Panc1 (cell line): ENCODE measurements around the gene COL27A1. TPM values are rescaled to one million over a fixed set of nuclear protein-coding genes. Genes with fewer than 3 reads are reported as not detected.

Experiments used
- ATAC-seq: fragments of 200-7000 bp; cut with Tn5 transposase; 2 replicates; pipeline ENCODE4 v1.9.1; 2020; ENCODE audit warnings: mild to moderate bottlenecking, moderate library complexity
- BruUV-seq: library from RNA; stranded (reverse); fragments of 400-500 nt; replicated peaks from 2 replicates; lab custom pipeline; 2021; lab: Mats Ljungman, UMichigan
- CTCF ChIA-PET: fragments of 300-600 bp; sonication (Branson Sonifier 250); formaldehyde crosslinking; loops from one replicate; lab custom pipeline; 2022; ENCODE audit warnings: antibody characterized with exemption; lab: Charles Lee
- POLR2A ChIA-PET: fragments of 300-600 bp; sonication (Branson Sonifier 250); formaldehyde crosslinking; loops from one replicate; lab custom pipeline; 2022; ENCODE audit warnings: antibody characterized with exemption; lab: Charles Lee
- DNase-seq: peaks from one replicate; pipeline ENCODE4 v3.0.0-alpha.2; 2010; ENCODE audit warnings: low read depth, low spot score
- H3K27ac ChIP-seq: 2 replicates; pipeline ENCODE4 v1.5.1; 2011; ENCODE audit warnings: mild to moderate bottlenecking, low read length, inconsistent platforms
- H3K27me3 ChIP-seq: fragments of 200-500 bp; sonication (Bioruptor generic); 2 replicates; pipeline ENCODE4 v1.6.0; 2014; ENCODE audit warnings: low read length, inconsistent platforms; ENCODE audit not compliant: control insufficient read depth, insufficient read depth
- H3K36me3 ChIP-seq: fragments of 200-500 bp; sonication (Bioruptor generic); 2 replicates; pipeline ENCODE4 v1.5.1; 2014; ENCODE audit warnings: inconsistent platforms, mild to moderate bottlenecking, low read length, moderate library complexity; ENCODE audit not compliant: control insufficient read depth, insufficient read depth
- H3K4me1 ChIP-seq: 2 replicates; pipeline ENCODE4 v1.5.1; 2011; ENCODE audit warnings: inconsistent platforms, mild to moderate bottlenecking, low read length, moderate library complexity; ENCODE audit not compliant: control insufficient read depth, insufficient read depth
- H3K4me3 ChIP-seq, 2 experiments: 2 replicates each; pipeline ENCODE4 v1.5.1; 2011 to 2012; ENCODE audit warnings: low read depth in 2 of 2, low read length in 2 of 2, mild to moderate bottlenecking in 2 of 2, inconsistent platforms in 1 of 2, moderate library complexity in 1 of 2
- H3K9me3 ChIP-seq: fragments of 200-500 bp; sonication (Bioruptor generic); 2 replicates; pipeline ENCODE4 v1.5.1; 2014; ENCODE audit warnings: low read depth, mild to moderate bottlenecking, inconsistent platforms, low read length, moderate library complexity; ENCODE audit not compliant: control insufficient read depth, insufficient read depth
- POLR2AphosphoS5 ChIP-seq: IDR thresholded peaks from 2 replicates; pipeline ENCODE4 v1.6.1; 2012; ENCODE audit warnings: mild to moderate bottlenecking, low read depth, low read length, moderate library complexity
- SIN3A ChIP-seq: IDR thresholded peaks from 2 replicates; pipeline ENCODE4 v1.6.1; 2012; ENCODE audit warnings: low read depth, mild to moderate bottlenecking, low read length, moderate library complexity, borderline replicate concordance; ENCODE audit not compliant: insufficient read depth
- TCF7L2 ChIP-seq: IDR thresholded peaks from 2 replicates; pipeline ENCODE4 v1.6.1; 2011; ENCODE audit warnings: mild to moderate bottlenecking, low read depth, low read length, inconsistent platforms
- in situ Hi-C: cut with HindIII; loops from 2 replicates; pipeline ENCODE4 v1.10.0; 2016; ENCODE audit warnings: low sequenced_read_pairs, low pct_unique_long_range_greater_than_20kb
- intact Hi-C: fragments of 100-400 bp; cut with micrococcal nuclease; formaldehyde crosslinking; loops from one replicate; pipeline ENCODE4 v1.10.0; 2022; ENCODE audit not compliant: unreplicated experiment
- total RNA-seq: library from RNA; stranded (reverse); gene quantifications from one replicate; pipeline ENCODE4 v1.2.1, GENCODE V29; 2021; ENCODE audit not compliant: unreplicated experiment
- TF ChIP-seq, protein P1 (sequence below): fragments of 450-650 bp; IDR thresholded peaks from 2 replicates; pipeline ENCODE4 v1.5.1; 2017; ENCODE audit warnings: mild to moderate bottlenecking
- TF ChIP-seq, protein P2 (sequence below), 2 experiments: IDR thresholded peaks; 2 replicates each; pipeline ENCODE4 v1.6.1; 2011 to 2012; ENCODE audit warnings: low read depth in 2 of 2, control low read depth in 1 of 2, low read length in 1 of 2, mild to moderate bottlenecking in 1 of 2, moderate library complexity in 1 of 2; ENCODE audit not compliant: insufficient read depth in 1 of 2

Gene COL27A1
- total RNA-seq, 1 experiment from 2014 or later = 5.1 TPM

GRCh38 chr9:114344188-114344566 is 188.8 kb downstream of the COL27A1 start:
- H3K27ac ChIP-seq = no peak overlapping the region
- TF ChIP-seq, protein P1, sequence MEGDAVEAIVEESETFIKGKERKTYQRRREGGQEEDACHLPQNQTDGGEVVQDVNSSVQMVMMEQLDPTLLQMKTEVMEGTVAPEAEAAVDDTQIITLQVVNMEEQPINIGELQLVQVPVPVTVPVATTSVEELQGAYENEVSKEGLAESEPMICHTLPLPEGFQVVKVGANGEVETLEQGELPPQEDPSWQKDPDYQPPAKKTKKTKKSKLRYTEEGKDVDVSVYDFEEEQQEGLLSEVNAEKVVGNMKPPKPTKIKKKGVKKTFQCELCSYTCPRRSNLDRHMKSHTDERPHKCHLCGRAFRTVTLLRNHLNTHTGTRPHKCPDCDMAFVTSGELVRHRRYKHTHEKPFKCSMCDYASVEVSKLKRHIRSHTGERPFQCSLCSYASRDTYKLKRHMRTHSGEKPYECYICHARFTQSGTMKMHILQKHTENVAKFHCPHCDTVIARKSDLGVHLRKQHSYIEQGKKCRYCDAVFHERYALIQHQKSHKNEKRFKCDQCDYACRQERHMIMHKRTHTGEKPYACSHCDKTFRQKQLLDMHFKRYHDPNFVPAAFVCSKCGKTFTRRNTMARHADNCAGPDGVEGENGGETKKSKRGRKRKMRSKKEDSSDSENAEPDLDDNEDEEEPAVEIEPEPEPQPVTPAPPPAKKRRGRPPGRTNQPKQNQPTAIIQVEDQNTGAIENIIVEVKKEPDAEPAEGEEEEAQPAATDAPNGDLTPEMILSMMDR = no peak
- TF ChIP-seq POLR2AphosphoS5 = no peak
- no peak for TF ChIP-seq SIN3A
- TF ChIP-seq, protein P2, sequence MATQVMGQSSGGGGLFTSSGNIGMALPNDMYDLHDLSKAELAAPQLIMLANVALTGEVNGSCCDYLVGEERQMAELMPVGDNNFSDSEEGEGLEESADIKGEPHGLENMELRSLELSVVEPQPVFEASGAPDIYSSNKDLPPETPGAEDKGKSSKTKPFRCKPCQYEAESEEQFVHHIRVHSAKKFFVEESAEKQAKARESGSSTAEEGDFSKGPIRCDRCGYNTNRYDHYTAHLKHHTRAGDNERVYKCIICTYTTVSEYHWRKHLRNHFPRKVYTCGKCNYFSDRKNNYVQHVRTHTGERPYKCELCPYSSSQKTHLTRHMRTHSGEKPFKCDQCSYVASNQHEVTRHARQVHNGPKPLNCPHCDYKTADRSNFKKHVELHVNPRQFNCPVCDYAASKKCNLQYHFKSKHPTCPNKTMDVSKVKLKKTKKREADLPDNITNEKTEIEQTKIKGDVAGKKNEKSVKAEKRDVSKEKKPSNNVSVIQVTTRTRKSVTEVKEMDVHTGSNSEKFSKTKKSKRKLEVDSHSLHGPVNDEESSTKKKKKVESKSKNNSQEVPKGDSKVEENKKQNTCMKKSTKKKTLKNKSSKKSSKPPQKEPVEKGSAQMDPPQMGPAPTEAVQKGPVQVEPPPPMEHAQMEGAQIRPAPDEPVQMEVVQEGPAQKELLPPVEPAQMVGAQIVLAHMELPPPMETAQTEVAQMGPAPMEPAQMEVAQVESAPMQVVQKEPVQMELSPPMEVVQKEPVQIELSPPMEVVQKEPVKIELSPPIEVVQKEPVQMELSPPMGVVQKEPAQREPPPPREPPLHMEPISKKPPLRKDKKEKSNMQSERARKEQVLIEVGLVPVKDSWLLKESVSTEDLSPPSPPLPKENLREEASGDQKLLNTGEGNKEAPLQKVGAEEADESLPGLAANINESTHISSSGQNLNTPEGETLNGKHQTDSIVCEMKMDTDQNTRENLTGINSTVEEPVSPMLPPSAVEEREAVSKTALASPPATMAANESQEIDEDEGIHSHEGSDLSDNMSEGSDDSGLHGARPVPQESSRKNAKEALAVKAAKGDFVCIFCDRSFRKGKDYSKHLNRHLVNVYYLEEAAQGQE (IDR thresholded peaks at IDR 0.05; ENCODE audit: insufficient read depth in 1 of 2, low read depth in 2 of 2, low read length in 1 of 2) = no peak
- TF ChIP-seq TCF7L2 = no peak
- H3K9me3 ChIP-seq = no peaks in the 10 kb centered on the region
- ChIA-PET CTCF (no interaction called here), POLR2A (interaction anchor here (0.6 kb wide), 1 partner anchor 196 kb away, joined by 5 read pairs; no protein-coding TSS in a partner anchor)
- no peak for DNase-seq
- H3K4me3 ChIP-seq = no peak overlapping the region
- intact Hi-C loops = no loop called here
- no peaks in the 10 kb centered on the region for H3K36me3 ChIP-seq
- BruUV-seq = no TSS peak
- no peak for ATAC-seq
- H3K4me1 ChIP-seq = no peaks in the 10 kb centered on the region
- in situ Hi-C loops = no loop called here
- no peaks in the 10 kb centered on the region for H3K27me3 ChIP-seq

GRCh38 chr9:114344692-114345091 is 189.4 kb downstream of the COL27A1 start:
- DNase-seq (no peak), ATAC-seq (no peak)
- Histone ChIP-seq H3K36me3 (no peaks in the 10 kb centered on the region), H3K4me1 (no peaks in the 10 kb centered on the region), H3K9me3 (no peaks in the 10 kb centered on the region), H3K27me3 (no peaks in the 10 kb centered on the region), H3K4me3 (no peak overlapping the region), H3K27ac (no peak overlapping the region)
- intact Hi-C loops (no loop called here), in situ Hi-C loops (no loop called here)
- TF ChIP-seq, protein P2 (IDR thresholded peaks at IDR 0.05; ENCODE audit: insufficient read depth in 1 of 2, low read depth in 2 of 2, low read length in 1 of 2) = no peak
- TF ChIP-seq POLR2AphosphoS5 = no peak
- no peak for TF ChIP-seq TCF7L2
- TF ChIP-seq SIN3A = no peak
- TF ChIP-seq, protein P1 = no peak
- ChIA-PET POLR2A (no interaction called here), CTCF (no interaction called here)
- BruUV-seq = no TSS peak
